K562 (cell line): ENCODE results near the gene MBNL1. TPM values are rescaled to one million over a fixed set of nuclear protein-coding genes. Genes with fewer than 3 reads are reported as not detected.

ENCODE experiments used
- ATAC-seq: fragments of 200-7000 bp; cut with Tn5 transposase; 3 replicates; pipeline ENCODE4 v1.9.1; 2020; ENCODE audit warnings: moderate library complexity
- BruUV-seq: library from RNA; stranded (reverse); fragments of 400-500 nt; replicated peaks from 2 replicates; lab custom pipeline; 2021; lab: Mats Ljungman, UMichigan
- CTCF ChIA-PET: fragments of 300-600 bp; formaldehyde crosslinking; extraction: SDS; loops from one replicate; lab custom pipeline; 2021; ENCODE audit warnings: low intra/inter-chr PET ratio; lab: Yijun Ruan, JAX
- POLR2A ChIA-PET: fragments of 300-600, 350-650 bp; sonication (Branson Sonifier 250); formaldehyde crosslinking; extraction: SDS; loops from one replicate; lab custom pipeline; 2021; ENCODE audit warnings: antibody characterized with exemption, inconsistent platforms; lab: Yijun Ruan, JAX
- DNase-seq, 4 experiments: peaks; one replicate each; pipeline versions ENCODE4 v3.0.0 to v3.0.0-alpha.2; 2011 to 2018; ENCODE audit warnings: low spot score in 3 of 4, mixed read lengths in 3 of 4; ENCODE audit errors: extremely low read depth in 1 of 4
- FAIRE-seq: peaks from 2 replicates; lab custom pipeline; 2011; peaks lifted over from hg19 to GRCh38; lab: Jason Lieb, UNC
- H2AFZ ChIP-seq: 2 replicates; pipeline ENCODE4 v1.6.0; 2011; ENCODE audit warnings: low read depth, low read length, control low read depth, inconsistent platforms
- H3K27ac ChIP-seq: fragments of 200-600 bp; 3 replicates; pipeline ENCODE4 v1.8.0; 2011; ENCODE audit warnings: low read depth, mild to moderate bottlenecking, control low read depth, inconsistent platforms, low read length, moderate library complexity, mixed read lengths; ENCODE audit errors: extremely low read depth
- H3K27me3 ChIP-seq, 2 experiments: fragments of 300-600 bp in 1 of 2; 2 replicates in 1 of 2; 3 replicates in 1 of 2; pipeline versions ENCODE4 v1.6.0 to v1.8.0; 2011; ENCODE audit warnings: inconsistent platforms in 2 of 2, low read length in 2 of 2, mild to moderate bottlenecking in 1 of 2, mixed read lengths in 1 of 2, moderate library complexity in 1 of 2; ENCODE audit not compliant: control insufficient read depth in 2 of 2, insufficient read depth in 2 of 2
- H3K36me3 ChIP-seq: fragments of 300-600 bp; 3 replicates; pipeline ENCODE4 v1.8.0; 2011; ENCODE audit warnings: mild to moderate bottlenecking, low read length, inconsistent platforms; ENCODE audit not compliant: control insufficient read depth, insufficient read depth
- H3K4me1 ChIP-seq, 2 experiments: fragments of 200-600 bp in 1 of 2; replicated peaks in 1 of 2; 2 replicates in 1 of 2; 3 replicates in 1 of 2; pipeline versions ENCODE4 v1.5.1 to v1.8.0; 2011; ENCODE audit warnings: inconsistent platforms in 2 of 2, low read length in 2 of 2, mild to moderate bottlenecking in 1 of 2, mixed read lengths in 1 of 2, moderate library complexity in 1 of 2; ENCODE audit not compliant: control insufficient read depth in 2 of 2, insufficient read depth in 2 of 2
- H3K4me2 ChIP-seq: 2 replicates; pipeline ENCODE4 v1.6.1; 2011; ENCODE audit warnings: low read length, control low read depth, inconsistent platforms, mixed read lengths; ENCODE audit not compliant: insufficient read depth
- H3K4me3 ChIP-seq: fragments of 200-600 bp; sonication (generic), shearing (Covaris generic); 2 replicates; pipeline ENCODE4 v1.5.1; 2016; ENCODE audit warnings: control low read depth, inconsistent platforms
- H3K79me2 ChIP-seq: fragments of 200-600 bp; 3 replicates; pipeline ENCODE4 v1.8.0; 2011; ENCODE audit warnings: low read length, inconsistent platforms; ENCODE audit not compliant: control insufficient read depth, insufficient read depth
- H3K9ac ChIP-seq, 2 experiments: 2 replicates each; pipeline versions ENCODE4 v1.6.0 to v1.6.1; 2011; ENCODE audit warnings: low read depth in 2 of 2, low read length in 2 of 2, control low read depth in 1 of 2, inconsistent platforms in 1 of 2, mild to moderate bottlenecking in 1 of 2, mixed read lengths in 1 of 2; ENCODE audit not compliant: insufficient read depth in 1 of 2
- H3K9me1 ChIP-seq: one replicate; pipeline ENCODE4 v1.6.0; 2011; ENCODE audit warnings: inconsistent platforms, mild to moderate bottlenecking, low read length, moderate library complexity; ENCODE audit not compliant: control insufficient read depth, insufficient read depth
- H3K9me3 ChIP-seq: replicated peaks from 2 replicates; pipeline ENCODE4 v1.5.1; 2011; ENCODE audit warnings: low read depth, low read length, inconsistent platforms; ENCODE audit not compliant: control insufficient read depth, insufficient read depth
- H4K20me1 ChIP-seq: replicated peaks from 2 replicates; pipeline ENCODE4 v1.6.1; 2011; ENCODE audit warnings: low read length, inconsistent platforms, mixed read lengths; ENCODE audit not compliant: control insufficient read depth, insufficient read depth
- ARID3A ChIP-seq: IDR thresholded peaks from 2 replicates; pipeline ENCODE4 v1.6.1; 2012; ENCODE audit warnings: low read depth, low read length, improper control_type of control experiment, borderline replicate concordance
- CHAMP1 ChIP-seq: fragments of 450-650 bp; IDR thresholded peaks from 2 replicates; pipeline ENCODE4 v1.6.1; 2016; ENCODE audit warnings: mild to moderate bottlenecking
- CTBP1 ChIP-seq: fragments of 450-650 bp; IDR thresholded peaks from 2 replicates; pipeline ENCODE4 v1.6.1; 2016; ENCODE audit warnings: borderline replicate concordance
- DACH1 ChIP-seq: fragments of 450-650 bp; IDR thresholded peaks from 2 replicates; pipeline ENCODE4 v1.6.1; 2018; ENCODE audit not compliant: partially characterized antibody
- KDM1A ChIP-seq, 2 experiments: fragments of 450-650 bp; IDR thresholded peaks; 2 replicates each; pipeline ENCODE4 v1.6.1; 2016; ENCODE audit warnings: mild to moderate bottlenecking in 2 of 2
- POLR2A ChIP-seq: fragments of 450-650 bp; conservative IDR thresholded peaks from 2 replicates; pipeline ENCODE4 v1.6.1; 2016
- ZBTB49 ChIP-seq: sonication (generic); formaldehyde crosslinking; IDR thresholded peaks from 2 replicates; pipeline ENCODE4 v1.8.0; 2022; ENCODE audit warnings: missing genetic modification reagents, mild to moderate bottlenecking, borderline replicate concordance
- ZNF75A ChIP-seq: fragments of 450-650 bp; formaldehyde crosslinking; IDR thresholded peaks from 2 replicates; pipeline ENCODE4 v1.4.0; 2020; ENCODE audit warnings: mild to moderate bottlenecking
- WGBS: fragments of 100-300 bp; shearing (Covaris generic); methylation state at CpG from one replicate; pipeline ENCODE4 v1.1.6; 2016; ENCODE audit warnings: low coverage, mixed read lengths; ENCODE audit not compliant: insufficient coverage; ENCODE audit errors: missing lambda C conversion rate; 5-methylcytosine and 5-hydroxymethylcytosine counted together
- in situ Hi-C: fragments of 300-500 bp; cut with MboI; formaldehyde crosslinking; loops from 4 replicates; pipeline ENCODE4 v1.15.0; 2018; ENCODE audit warnings: inconsistent platforms, mixed read lengths
- intact Hi-C: fragments of 100-400 bp; cut with micrococcal nuclease; formaldehyde crosslinking; loops from 2 replicates; pipeline ENCODE4 v1.14.2; 2022
- polyA plus RNA-seq, 8 experiments: library from polyadenylated mRNA; depleted of rRNA in 4 of 8; stranded (reverse) in 5 of 8; unstranded in 3 of 8; fragments of >200 nt; fragmentation: Nextera tagmentation in 2 of 8; fragmentation: Illumina TruSeq in 1 of 8; extraction: Ambion mirVana in 2 of 8; extraction: Trizol in 1 of 8; gene quantifications; 2 replicates each; pipeline versions ENCODE4 v1.2.1 to v1.2.3, GENCODE V29; 2011 to 2014; ENCODE audit warnings: inconsistent platforms in 1 of 8, missing spikeins in 1 of 8
- total RNA-seq, 7 experiments: library from RNA; depleted of rRNA in 6 of 7; stranded (reverse); fragments of >200 nt in 6 of 7; fragmentation: Illumina TruSeq in 2 of 7; extraction: Trizol in 2 of 7; gene quantifications; 2 replicates each; pipeline versions ENCODE4 v1.2.1 to v1.2.3, GENCODE V29; 2011 to 2021; ENCODE audit warnings: low replicate concordance in 1 of 7

The MBNL1 gene
- total and polyA plus RNA-seq, 9 of the 15 experiments (the other 6 are each of a cell fraction or from before 2014, with no cell fraction given): 70.3 to 243 (median 220) TPM

GRCh38 chr3:152357587-152357986 is 88.9 kb downstream of the MBNL1 start:
- Histone ChIP-seq H2AFZ (no peak overlapping the region), H3K9me3 (no peaks in the 10 kb centered on the region), H4K20me1 (peaks cover 18% of the 10 kb centered on the region), H3K4me3 (no peak overlapping the region), H3K27me3 (no peaks in the 10 kb centered on the region), H3K9me1 (no peaks in the 10 kb centered on the region), H3K4me1 (no peaks in the 10 kb centered on the region), H3K9ac (no peak overlapping the region), H3K36me3 (peaks cover 53% of the 10 kb centered on the region), H3K4me2 (no peak overlapping the region), H3K79me2 (peaks cover 100% of the 10 kb centered on the region), H3K27ac (no peak overlapping the region)
- DNase-seq (no peak), FAIRE-seq (no peak), ATAC-seq (no peak; the same call in 2 of the 3 replicates)
- intact Hi-C loops: no loop called here
- ChIA-PET CTCF (no interaction called here), POLR2A (interaction anchor here (1.2 kb wide), 1 partner anchor 12 kb away, joined by 3 read pairs; no protein-coding TSS in a partner anchor)
- no TSS peak for BruUV-seq
- TF ChIP-seq ZNF75A (CRISPR knock-in tag): no peak
- peak; percentile 28; the same call in 1 of the 2 replicates for TF ChIP-seq POLR2A
- no peak for TF ChIP-seq DACH1
- peak in 1 of 2 experiments; percentile 34; a peak in 1 of 4 replicates for TF ChIP-seq KDM1A (IDR thresholded peaks at IDR 0.05)
- in situ Hi-C loops: no loop called here

GRCh38 chr3:152359385-152360248 is 90.9 kb downstream of the MBNL1 start:
- ATAC-seq (no peak), FAIRE-seq (no peak), DNase-seq (no peak)
- Histone ChIP-seq H3K4me3 (no peak overlapping the region), H3K9ac (no peak overlapping the region), H3K27ac (no peak overlapping the region), H3K9me3 (no peaks in the 10 kb centered on the region), H3K9me1 (no peaks in the 10 kb centered on the region), H2AFZ (no peak overlapping the region), H3K36me3 (peaks cover 60% of the 10 kb centered on the region), H3K4me2 (no peak overlapping the region), H3K79me2 (peaks cover 100% of the 10 kb centered on the region), H4K20me1 (peaks cover 24% of the 10 kb centered on the region), H3K4me1 (no peaks in the 10 kb centered on the region), H3K27me3 (no peaks in the 10 kb centered on the region)
- in situ Hi-C loops: no loop called here
- ChIA-PET POLR2A (interaction anchor here (0.5 to 1.0 kb wide), 2 partner anchors 14 to 1251 kb away, joined by 3 read pairs; no protein-coding TSS in a partner anchor), CTCF (no interaction called here)
- WGBS: 48% methylated on average over 2 of the region's 2 CpGs
- TF ChIP-seq ARID3A (no peak), CHAMP1 (no peak), ZBTB49 (CRISPR knock-in tag) (no peak), CTBP1 (no peak)
- intact Hi-C loops: no loop called here
- no TSS peak for BruUV-seq
